Esophagus muscularis mucosa (tissue), 4 donors: ENCODE results near the gene HRH2. TPM values are rescaled to one million over a fixed set of nuclear protein-coding genes. Genes with fewer than 3 reads are reported as not detected.

ENCODE experiments used
- DNase-seq: peaks from one replicate; pipeline ENCODE4 v3.0.0-alpha.2; 2017; ENCODE audit errors: extremely low spot score
- H3K27ac ChIP-seq, 4 donors: fragments of 200-600 bp; sonication (generic); replicated peaks in 1 of 4; 1 replicate in 3 of 4; 2 replicates in 1 of 4; pipeline ENCODE4 v1.5.1; 2016 to 2019; ENCODE audit warnings: mild to moderate bottlenecking in 1 of 4
- H3K27me3 ChIP-seq, 4 donors: fragments of 200-600 bp; sonication (generic); one replicate each; pipeline versions ENCODE4 v1.5.1 to v1.6.0; 2016 to 2019
- H3K36me3 ChIP-seq, 4 donors: fragments of 200-600 bp; sonication (generic); one replicate each; pipeline ENCODE4 v1.5.1; 2016 to 2019
- H3K4me1 ChIP-seq, 4 donors: fragments of 200-600 bp; sonication (generic); one replicate each; pipeline ENCODE4 v1.5.1; 2016 to 2019
- H3K4me3 ChIP-seq, 4 donors: fragments of 200-600 bp; sonication (generic); 1 replicate in 2 of 4; 2 replicates in 2 of 4; pipeline ENCODE4 v1.5.1; 2016 to 2019; ENCODE audit warnings: mild to moderate bottlenecking in 4 of 4, moderate library complexity in 1 of 4
- H3K9me3 ChIP-seq, 4 donors: fragments of 200-600 bp; sonication (generic); 1 replicate in 3 of 4; 2 replicates in 1 of 4; pipeline ENCODE4 v1.5.1; 2016 to 2019
- EP300 ChIP-seq: sonication (generic); formaldehyde crosslinking; IDR thresholded peaks from one replicate; pipeline ENCODE4 v1.6.1; 2017; ENCODE audit warnings: antibody characterized with exemption
- POLR2A ChIP-seq: fragments of 450-650 bp; IDR thresholded peaks from one replicate; pipeline ENCODE4 v1.6.1; 2017; ENCODE audit warnings: antibody characterized with exemption, moderate library complexity, mild to moderate bottlenecking, low read depth
- POLR2AphosphoS5 ChIP-seq, 2 donors: sonication (generic); formaldehyde crosslinking; IDR thresholded peaks; one replicate each; pipeline ENCODE4 v1.6.1; 2017; ENCODE audit warnings: antibody characterized with exemption in 2 of 2
- WGBS: methylation state at CpG from one replicate; pipeline ENCODE4 v1.1.5; 2018; 5-methylcytosine and 5-hydroxymethylcytosine counted together
- intact Hi-C: fragments of 100-400 bp; cut with DNase I; formaldehyde crosslinking; loops from one replicate; pipeline ENCODE4 v1.15.1; 2023
- total RNA-seq, 4 donors: library from RNA; depleted of rRNA; stranded (reverse); fragments of >200 nt; gene quantifications; one replicate each; pipeline versions ENCODE4 v1.1.0 to v1.2.1, GENCODE V29; 2016
- TF ChIP-seq, protein P1 (sequence below), 3 experiments: fragments of 200-600 bp in 2 of 3; fragments of 450-650 bp in 1 of 3; sonication (generic) in 2 of 3; IDR thresholded peaks; one replicate each; pipeline ENCODE4 v1.5.1; 2017 to 2019; ENCODE audit warnings: antibody characterized with exemption in 3 of 3, mild to moderate bottlenecking in 2 of 3, moderate library complexity in 1 of 3

The HRH2 gene
- total RNA-seq, 4 donors from 2014 or later = 1.9 to 10.9 (median 2.8) TPM

DNA sequence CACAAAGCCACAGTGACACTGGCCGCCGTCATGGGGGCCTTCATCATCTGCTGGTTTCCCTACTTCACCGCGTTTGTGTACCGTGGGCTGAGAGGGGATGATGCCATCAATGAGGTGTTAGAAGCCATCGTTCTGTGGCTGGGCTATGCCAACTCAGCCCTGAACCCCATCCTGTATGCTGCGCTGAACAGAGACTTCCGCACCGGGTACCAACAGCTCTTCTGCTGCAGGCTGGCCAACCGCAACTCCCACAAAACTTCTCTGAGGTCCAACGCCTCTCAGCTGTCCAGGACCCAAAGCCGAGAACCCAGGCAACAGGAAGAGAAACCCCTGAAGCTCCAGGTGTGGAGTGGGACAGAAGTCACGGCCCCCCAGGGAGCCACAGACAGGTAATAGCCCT is 26.1 kb downstream of the HRH2 start:
- Histone ChIP-seq H3K27me3 (peaks cover 0 to 29% (median 0%) of the 10 kb centered on the region in 4 donors), H3K4me3 (no peak overlapping the region), H3K4me1 (peaks cover 14 to 43% (median 19%) of the 10 kb centered on the region in 4 donors), H3K27ac (no peak overlapping the region), H3K36me3 (peaks cover 0 to 13% (median 0%) of the 10 kb centered on the region in 4 donors), H3K9me3 (no peaks in the 10 kb centered on the region)
- TF ChIP-seq EP300 (no peak), POLR2AphosphoS5 (IDR thresholded peaks at IDR 0.05) (no peak), POLR2A (no peak)
- TF ChIP-seq, protein P1, sequence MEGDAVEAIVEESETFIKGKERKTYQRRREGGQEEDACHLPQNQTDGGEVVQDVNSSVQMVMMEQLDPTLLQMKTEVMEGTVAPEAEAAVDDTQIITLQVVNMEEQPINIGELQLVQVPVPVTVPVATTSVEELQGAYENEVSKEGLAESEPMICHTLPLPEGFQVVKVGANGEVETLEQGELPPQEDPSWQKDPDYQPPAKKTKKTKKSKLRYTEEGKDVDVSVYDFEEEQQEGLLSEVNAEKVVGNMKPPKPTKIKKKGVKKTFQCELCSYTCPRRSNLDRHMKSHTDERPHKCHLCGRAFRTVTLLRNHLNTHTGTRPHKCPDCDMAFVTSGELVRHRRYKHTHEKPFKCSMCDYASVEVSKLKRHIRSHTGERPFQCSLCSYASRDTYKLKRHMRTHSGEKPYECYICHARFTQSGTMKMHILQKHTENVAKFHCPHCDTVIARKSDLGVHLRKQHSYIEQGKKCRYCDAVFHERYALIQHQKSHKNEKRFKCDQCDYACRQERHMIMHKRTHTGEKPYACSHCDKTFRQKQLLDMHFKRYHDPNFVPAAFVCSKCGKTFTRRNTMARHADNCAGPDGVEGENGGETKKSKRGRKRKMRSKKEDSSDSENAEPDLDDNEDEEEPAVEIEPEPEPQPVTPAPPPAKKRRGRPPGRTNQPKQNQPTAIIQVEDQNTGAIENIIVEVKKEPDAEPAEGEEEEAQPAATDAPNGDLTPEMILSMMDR (IDR thresholded peaks at IDR 0.05) = no peak
- no peak for DNase-seq
- 89% methylated on average over 5 of the region's 13 CpGs for WGBS
- intact Hi-C loops = no loop called here

DNA sequence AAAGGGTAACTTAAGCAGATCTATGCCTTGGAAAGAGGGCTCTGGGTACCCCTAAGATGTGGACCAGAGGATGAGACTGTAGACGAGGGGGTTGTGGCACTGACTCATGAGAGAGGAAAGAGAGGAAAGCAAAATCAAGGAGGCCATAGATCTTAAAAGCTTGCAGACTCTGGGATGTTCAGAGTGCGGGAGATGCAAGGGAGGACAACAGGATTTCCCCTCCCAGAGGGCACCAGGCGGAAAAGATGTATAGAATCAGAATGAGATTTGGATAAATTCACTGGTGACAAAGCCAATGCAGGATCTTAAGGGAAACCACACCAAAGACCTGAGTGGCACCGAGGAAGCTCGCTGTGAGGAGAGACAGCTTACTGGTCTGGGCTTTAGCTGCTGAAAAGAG is 27.1 kb downstream of the HRH2 start:
- Histone ChIP-seq H3K9me3 (no peaks in the 10 kb centered on the region), H3K36me3 (peaks cover 0 to 13% (median 0%) of the 10 kb centered on the region in 4 donors), H3K4me1 (peaks cover 14 to 49% (median 20%) of the 10 kb centered on the region in 4 donors), H3K27me3 (peaks cover 0 to 37% (median 0%) of the 10 kb centered on the region in 4 donors), H3K4me3 (no peak overlapping the region), H3K27ac (no peak overlapping the region)
- 89% methylated on average over 5 of the region's 5 CpGs for WGBS
- DNase-seq = no peak
- intact Hi-C loops = no loop called here
- TF ChIP-seq POLR2AphosphoS5 (IDR thresholded peaks at IDR 0.05) = no peak
- TF ChIP-seq POLR2A = no peak
- TF ChIP-seq, protein P1 (IDR thresholded peaks at IDR 0.05) = no peak
- no peak for TF ChIP-seq EP300

DNA sequence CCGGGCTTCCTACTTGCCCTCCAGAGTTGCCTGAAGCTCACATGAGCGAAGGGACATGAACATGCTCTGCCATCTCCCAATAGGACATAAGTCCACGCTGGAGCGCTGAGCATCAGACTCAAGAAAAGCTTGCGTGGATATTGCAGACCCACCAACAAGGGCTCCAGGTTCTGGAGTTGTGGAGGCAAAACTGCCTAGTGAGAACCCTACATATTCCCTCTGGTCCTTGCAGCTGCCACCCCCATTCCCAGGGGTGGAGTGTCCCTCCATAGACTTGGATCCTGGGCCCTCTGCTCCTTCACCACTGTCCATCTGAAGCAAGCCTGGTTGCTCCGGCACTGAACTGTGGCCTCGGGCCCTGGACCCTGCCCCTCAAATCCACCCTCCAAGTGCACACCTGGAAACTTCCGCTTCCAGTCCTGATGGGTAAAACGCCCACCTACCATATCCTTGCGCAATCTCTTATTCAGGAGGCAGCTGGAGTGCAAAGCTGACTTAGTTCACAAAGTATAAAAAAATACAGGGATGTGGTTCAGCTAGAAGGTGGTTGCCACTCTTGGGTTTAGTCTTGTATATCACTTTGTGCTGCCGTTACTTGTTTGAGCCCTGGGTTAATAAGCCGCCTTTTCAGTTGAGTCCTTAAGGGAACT is 28.0 kb downstream of the HRH2 start:
- Histone ChIP-seq H3K27ac (no peak overlapping the region), H3K4me3 (no peak overlapping the region), H3K27me3 (peaks cover 0 to 34% (median 0%) of the 10 kb centered on the region in 4 donors), H3K9me3 (no peaks in the 10 kb centered on the region), H3K4me1 (peaks cover 14 to 42% (median 19%) of the 10 kb centered on the region in 4 donors), H3K36me3 (peaks cover 0 to 13% (median 0%) of the 10 kb centered on the region in 4 donors)
- intact Hi-C loops = no loop called here
- DNase-seq = no peak
- no peak for TF ChIP-seq POLR2AphosphoS5 (IDR thresholded peaks at IDR 0.05)
- no peak for TF ChIP-seq POLR2A
- TF ChIP-seq EP300 = no peak
- TF ChIP-seq, protein P1 (IDR thresholded peaks at IDR 0.05) = no peak
- WGBS = 96% methylated on average over 11 of the region's 12 CpGs

DNA sequence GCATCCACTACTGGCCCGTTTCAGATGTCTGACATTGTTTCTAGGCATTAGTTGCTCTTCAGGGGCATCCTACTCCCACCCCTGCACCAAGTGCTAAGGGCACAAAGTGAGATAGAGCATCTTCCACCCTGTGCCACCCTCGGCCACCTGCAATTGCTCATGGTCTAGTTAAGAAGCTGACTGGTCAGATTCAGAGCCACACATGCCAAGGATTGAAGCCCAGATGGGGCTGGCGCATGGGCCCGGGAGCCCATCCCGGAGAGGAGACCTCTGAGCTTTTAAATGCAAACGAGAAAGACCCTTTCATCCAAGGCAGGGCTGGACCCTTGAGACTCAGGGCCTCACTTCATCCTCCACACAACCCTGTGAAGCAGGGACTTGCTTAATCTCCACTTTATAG is 28.5 kb downstream of the HRH2 start:
- H3K27me3 ChIP-seq = peaks cover 0 to 40% (median 0%) of the 10 kb centered on the region in 4 donors
- no peak overlapping the region for H3K4me3 ChIP-seq
- H3K27ac ChIP-seq = no peak overlapping the region
- no peaks in the 10 kb centered on the region for H3K9me3 ChIP-seq
- no peak for DNase-seq
- H3K36me3 ChIP-seq = peaks cover 0 to 13% (median 0%) of the 10 kb centered on the region in 4 donors
- WGBS = 82% methylated on average over 5 of the region's 6 CpGs
- peaks cover 11 to 39% (median 14%) of the 10 kb centered on the region in 4 donors for H3K4me1 ChIP-seq
- TF ChIP-seq POLR2AphosphoS5 (IDR thresholded peaks at IDR 0.05) (no peak), EP300 (no peak), POLR2A (no peak)
- TF ChIP-seq, protein P1 (IDR thresholded peaks at IDR 0.05) = no peak
- intact Hi-C loops = no loop called here
